Epidermal melanocyte (primary cell): Measurements from ENCODE around the gene RAD9A.

ENCODE experiments used
- DNase-seq: peaks from one replicate; pipeline ENCODE4 v3.0.0; 2011; ENCODE audit warnings: low spot score; ENCODE audit not compliant: insufficient read length

The RAD9A gene

DNA sequence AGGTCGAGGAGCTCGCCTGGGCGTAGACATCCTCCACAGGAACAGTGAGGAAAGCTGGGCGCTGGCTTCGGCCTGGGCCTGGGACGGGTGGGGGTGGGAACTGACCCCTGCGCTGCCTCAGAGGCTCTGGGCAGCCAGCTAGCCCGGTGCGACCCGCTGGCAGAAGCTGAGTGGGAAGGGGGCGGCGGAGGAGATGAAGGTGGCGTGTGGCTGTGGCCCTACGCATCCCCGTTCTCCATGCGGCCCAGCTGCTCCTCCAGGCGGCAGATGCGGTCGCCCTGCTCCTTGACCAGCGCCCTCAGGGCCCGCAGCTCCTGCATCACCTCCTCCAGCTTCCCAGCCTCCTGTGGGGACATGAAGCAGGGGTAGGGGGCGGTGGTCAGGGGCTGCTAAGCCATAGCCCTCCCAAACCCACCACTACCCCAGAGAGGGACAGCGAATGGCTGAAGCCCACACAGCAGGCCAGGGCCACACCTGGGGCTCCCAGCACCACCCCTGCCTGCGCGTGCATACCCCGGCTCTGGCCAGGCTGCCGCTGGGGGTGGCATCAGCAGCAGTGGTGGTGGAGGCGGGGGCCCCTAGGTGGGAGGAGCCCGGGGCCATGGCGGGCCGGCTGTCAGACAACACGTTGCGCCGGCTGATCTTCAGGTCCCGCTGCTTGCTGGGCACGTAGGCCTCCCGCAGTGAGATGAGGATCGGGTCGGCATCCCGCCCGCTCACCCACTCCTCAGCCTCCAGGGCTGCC lies 46.5 kb downstream of the RAD9A start:
- no peak for DNase-seq

GRCh38 chr11:67439321-67440228 lies 47.8 kb downstream of the RAD9A start:
- DNase-seq, result peak; percentile 49

GRCh38 chr11:67440229-67441097 lies 48.7 kb downstream of the RAD9A start:
- DNase-seq, result no peak

GRCh38 chr11:67441098-67441563 lies 49.3 kb downstream of the RAD9A start:
- DNase-seq, result no peak

- DNase-seq, result no peak
These were observed 50.1 kb downstream of the RAD9A start for GRCh38 chr11:67441731-67442351.

DNA sequence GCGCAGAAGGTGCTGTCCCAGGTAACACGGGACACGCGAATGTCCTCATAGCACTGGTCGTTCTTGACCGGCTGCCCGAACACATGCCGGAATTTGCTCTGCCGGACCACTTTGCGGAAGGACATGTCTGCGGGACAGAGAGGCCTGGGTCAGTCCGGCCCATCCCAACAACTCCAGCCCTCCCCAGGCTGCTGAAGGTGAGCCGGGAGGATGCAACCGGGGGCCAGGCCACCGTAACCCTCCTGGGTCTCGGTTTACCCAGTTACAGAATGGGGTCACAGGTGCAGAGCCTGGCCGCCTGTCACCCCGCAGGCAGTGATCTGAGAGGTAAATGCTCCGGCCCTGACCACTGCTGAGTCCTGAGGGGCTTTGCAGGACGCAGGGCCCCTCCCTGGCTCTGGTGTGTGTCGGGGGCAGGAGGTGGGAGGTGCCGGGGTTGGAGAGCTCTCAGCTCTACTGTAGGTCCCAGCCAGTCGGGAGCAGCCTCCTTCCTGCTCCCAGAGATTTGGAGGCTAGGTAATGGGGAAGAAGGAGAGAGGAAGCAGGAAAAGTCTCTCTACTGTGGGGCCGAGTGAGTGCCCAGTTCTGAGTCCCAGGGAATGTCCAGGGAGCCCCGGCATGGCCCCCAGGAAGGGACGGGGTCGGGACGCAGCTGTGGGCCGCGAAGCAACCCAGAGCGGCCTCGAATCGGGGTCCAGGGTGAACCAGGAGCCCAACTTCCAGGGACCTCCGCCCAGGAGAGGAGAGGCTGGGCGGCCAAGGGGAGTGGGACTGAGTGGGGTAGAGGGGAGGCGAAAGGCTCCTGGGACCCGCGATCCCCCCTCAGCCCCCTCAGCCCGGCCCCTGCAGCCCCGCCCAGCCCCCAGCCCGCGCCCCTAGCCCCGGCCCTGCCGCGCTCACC lies 51.0 kb downstream of the RAD9A start:
- no peak for DNase-seq

- DNase-seq, result no peak
These were observed 53.7 kb downstream of the RAD9A start for GRCh38 chr11:67445515-67445914.
